Keratinocyte (primary cell): Measurements from ENCODE around the gene CES2. TPM values are rescaled to one million over a fixed set of nuclear protein-coding genes. Genes with fewer than 3 reads are reported as not detected.

Experiments used
- DNase-seq: peaks from one replicate; pipeline ENCODE4 v3.0.0-alpha.2; 2011; ENCODE audit warnings: low read depth, missing footprints, low spot score
- FAIRE-seq: peaks from 2 replicates; lab custom pipeline; 2011; peaks lifted over from hg19 to GRCh38; lab: Jason Lieb, UNC
- H2AFZ ChIP-seq: 2 replicates; pipeline ENCODE4 v1.6.0; 2012; ENCODE audit warnings: low read length, control low read depth, inconsistent platforms; ENCODE audit not compliant: control insufficient read depth
- H3K27ac ChIP-seq: 2 replicates; pipeline ENCODE4 v1.5.1; 2011; ENCODE audit warnings: low read length; ENCODE audit not compliant: control insufficient read depth, insufficient read depth
- H3K27me3 ChIP-seq: 3 replicates; pipeline ENCODE4 v1.6.0; 2011; ENCODE audit warnings: low read length; ENCODE audit not compliant: control insufficient read depth, insufficient read depth; ENCODE audit errors: extremely low read depth
- H3K36me3 ChIP-seq, 2 experiments: 2 replicates in 1 of 2; 3 replicates in 1 of 2; pipeline ENCODE4 v1.5.1; 2011; ENCODE audit warnings: low read length in 2 of 2, mild to moderate bottlenecking in 1 of 2; ENCODE audit not compliant: control insufficient read depth in 2 of 2, insufficient read depth in 2 of 2; ENCODE audit errors: extremely low read depth in 1 of 2
- H3K4me1 ChIP-seq: 3 replicates; pipeline ENCODE4 v1.5.1; 2011; ENCODE audit warnings: low read length; ENCODE audit not compliant: control insufficient read depth, insufficient read depth; ENCODE audit errors: extremely low read depth
- H3K4me2 ChIP-seq: 3 replicates; pipeline ENCODE4 v1.6.0; 2011; ENCODE audit warnings: low read depth, low read length; ENCODE audit not compliant: control insufficient read depth, insufficient read depth; ENCODE audit errors: extremely low read depth
- H3K4me3 ChIP-seq, 3 experiments: fragments of 200-600 bp in 1 of 3; sonication (generic) in 1 of 3; 2 replicates in 2 of 3; 3 replicates in 1 of 3; pipeline ENCODE4 v1.5.1; 2011 to 2016; ENCODE audit warnings: low read length in 3 of 3, mild to moderate bottlenecking in 3 of 3, control low read depth in 2 of 3, inconsistent platforms in 1 of 3, low read depth in 1 of 3, mixed read lengths in 1 of 3, mixed run types in 1 of 3, moderate library complexity in 1 of 3; ENCODE audit not compliant: control insufficient read depth in 2 of 3, insufficient read depth in 2 of 3; ENCODE audit errors: extremely low read depth in 1 of 3
- H3K79me2 ChIP-seq: 2 replicates; pipeline ENCODE4 v1.6.0; 2012; ENCODE audit warnings: low read length; ENCODE audit not compliant: control insufficient read depth, insufficient read depth
- H3K9ac ChIP-seq: 3 replicates; pipeline ENCODE4 v1.6.0; 2011; ENCODE audit warnings: low read length; ENCODE audit not compliant: control insufficient read depth, insufficient read depth; ENCODE audit errors: extremely low read depth
- H3K9me1 ChIP-seq: 3 replicates; pipeline ENCODE4 v1.6.0; 2011; ENCODE audit warnings: low read length; ENCODE audit not compliant: control insufficient read depth, insufficient read depth; ENCODE audit errors: extremely low read depth
- H3K9me3 ChIP-seq: 2 replicates; pipeline ENCODE4 v1.5.1; 2012; ENCODE audit warnings: low read depth, low read length; ENCODE audit not compliant: control insufficient read depth
- H4K20me1 ChIP-seq: 3 replicates; pipeline ENCODE4 v1.6.0; 2011; ENCODE audit warnings: low read length; ENCODE audit not compliant: control insufficient read depth, insufficient read depth; ENCODE audit errors: extremely low read depth
- EZH2 ChIP-seq: IDR thresholded peaks from one replicate; pipeline ENCODE4 v1.6.1; 2012; ENCODE audit warnings: inconsistent platforms, mild to moderate bottlenecking, low read length, moderate library complexity
- dilution Hi-C: fragments of 300-500 bp; cut with MboI; formaldehyde crosslinking; loops from one replicate; pipeline ENCODE4 v1.7.0; 2020; ENCODE audit warnings: low sequenced_read_pairs; ENCODE audit not compliant: extremely low pct_ligation_motif_present
- polyA plus RNA-seq, 5 experiments: library from polyadenylated mRNA; depleted of rRNA in 3 of 5; stranded (reverse) in 3 of 5; stranded (forward) in 1 of 5; unstranded in 1 of 5; fragments of >200 nt; gene quantifications; 1 replicate in 1 of 5; 2 replicates in 3 of 5; 3 replicates in 1 of 5; pipeline versions ENCODE4 v1.2.1 to v1.2.3, GENCODE V29; 2011 to 2012; ENCODE audit warnings: missing spikeins in 2 of 5, low read depth in 1 of 5, low replicate concordance in 1 of 5
- TF ChIP-seq, protein P1 (sequence below), 3 experiments: IDR thresholded peaks in 1 of 3; conservative IDR thresholded peaks in 1 of 3; optimal IDR thresholded peaks in 1 of 3; 2 replicates in 2 of 3; 3 replicates in 1 of 3; pipeline versions ENCODE3 to v1.5.1; 2011; ENCODE audit warnings: low read length in 3 of 3, mild to moderate bottlenecking in 3 of 3, moderate library complexity in 2 of 3, control low read depth in 1 of 3, inconsistent platforms in 1 of 3; ENCODE audit not compliant: insufficient read depth in 2 of 3; ENCODE audit errors: extremely low read depth in 1 of 3

The CES2 gene
- polyA plus RNA-seq, 1 donor (not counting 4 experiments of a cell fraction or from before 2014, with no cell fraction given), result 41.6 TPM

DNA sequence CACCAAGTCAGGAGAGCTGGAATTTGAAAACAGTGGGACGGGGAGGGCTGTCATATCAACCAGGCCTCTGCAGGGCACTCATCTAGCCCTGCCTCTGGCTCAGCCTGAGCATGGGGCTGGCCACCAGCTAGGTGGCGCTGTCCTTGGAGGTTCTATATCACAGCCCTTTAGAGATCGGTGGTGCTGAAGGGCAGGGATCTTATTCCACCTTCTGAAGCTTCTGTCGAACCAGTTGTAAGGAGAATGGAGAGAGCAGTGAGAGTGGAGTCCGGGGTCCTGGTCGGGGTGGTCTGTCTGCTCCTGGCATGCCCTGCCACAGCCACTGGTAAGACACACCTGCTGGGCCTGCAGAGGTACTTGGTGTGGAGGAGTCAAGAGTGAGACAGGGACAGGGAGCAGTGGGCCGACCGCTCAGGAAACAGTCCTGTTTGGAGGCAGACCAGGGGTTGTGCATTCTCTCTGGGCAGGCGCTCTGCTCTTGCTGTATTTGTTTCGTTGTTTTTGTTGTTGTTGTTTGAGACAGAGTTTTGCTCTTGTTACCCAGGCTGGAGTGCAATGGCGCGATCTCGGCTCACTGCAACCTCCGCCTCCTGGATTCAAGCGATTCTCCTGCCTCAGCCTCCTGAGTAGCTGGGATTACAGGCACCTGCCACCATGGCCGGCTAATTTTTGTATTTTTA is 25.9 kb downstream of the CES2 start, which contains the start of gene CES3:
Gene CES3 (plus strand): TSS at position 202 of the 680 bp plus-strand sequence. CDS start 42 bp downstream, at position 244.
- no peak within 1 kb of the TSS for H3K9ac ChIP-seq
- dilution Hi-C loops, result no loop called here
- H3K79me2 ChIP-seq, result no peaks in the 10 kb centered on the region
- DNase-seq, result no peak
- no peaks in the 10 kb centered on the region for H3K27me3 ChIP-seq
- no peak within 1 kb of the TSS for H3K4me2 ChIP-seq
- FAIRE-seq, result peak; percentile 83
- H3K4me1 ChIP-seq, result peaks cover 3% of the 10 kb centered on the region
- no peaks in the 10 kb centered on the region for H3K9me3 ChIP-seq
- H4K20me1 ChIP-seq, result no peaks in the 10 kb centered on the region
- no peak within 1 kb of the TSS for H3K27ac ChIP-seq
- TF ChIP-seq EZH2, result no peak
- TF ChIP-seq, protein P1, sequence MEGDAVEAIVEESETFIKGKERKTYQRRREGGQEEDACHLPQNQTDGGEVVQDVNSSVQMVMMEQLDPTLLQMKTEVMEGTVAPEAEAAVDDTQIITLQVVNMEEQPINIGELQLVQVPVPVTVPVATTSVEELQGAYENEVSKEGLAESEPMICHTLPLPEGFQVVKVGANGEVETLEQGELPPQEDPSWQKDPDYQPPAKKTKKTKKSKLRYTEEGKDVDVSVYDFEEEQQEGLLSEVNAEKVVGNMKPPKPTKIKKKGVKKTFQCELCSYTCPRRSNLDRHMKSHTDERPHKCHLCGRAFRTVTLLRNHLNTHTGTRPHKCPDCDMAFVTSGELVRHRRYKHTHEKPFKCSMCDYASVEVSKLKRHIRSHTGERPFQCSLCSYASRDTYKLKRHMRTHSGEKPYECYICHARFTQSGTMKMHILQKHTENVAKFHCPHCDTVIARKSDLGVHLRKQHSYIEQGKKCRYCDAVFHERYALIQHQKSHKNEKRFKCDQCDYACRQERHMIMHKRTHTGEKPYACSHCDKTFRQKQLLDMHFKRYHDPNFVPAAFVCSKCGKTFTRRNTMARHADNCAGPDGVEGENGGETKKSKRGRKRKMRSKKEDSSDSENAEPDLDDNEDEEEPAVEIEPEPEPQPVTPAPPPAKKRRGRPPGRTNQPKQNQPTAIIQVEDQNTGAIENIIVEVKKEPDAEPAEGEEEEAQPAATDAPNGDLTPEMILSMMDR (optimal IDR thresholded peaks at IDR 0.05 in 1 of 3, IDR thresholded peaks at IDR 0.05 in 1 of 3, conservative IDR thresholded peaks at IDR 0.05 in 1 of 3; ENCODE audit: extremely low read depth in 1 of 3, insufficient read depth in 2 of 3, low read length in 3 of 3), result peak; percentile 85 to 87 (median 86)
- H3K36me3 ChIP-seq, result peaks cover 0 to 1% of the 10 kb centered on the region in 2 experiments
- no peaks in the 10 kb centered on the region for H3K9me1 ChIP-seq
- no peak within 1 kb of the TSS for H2AFZ ChIP-seq
- H3K4me3 ChIP-seq, result no peak within 1 kb of the TSS

DNA sequence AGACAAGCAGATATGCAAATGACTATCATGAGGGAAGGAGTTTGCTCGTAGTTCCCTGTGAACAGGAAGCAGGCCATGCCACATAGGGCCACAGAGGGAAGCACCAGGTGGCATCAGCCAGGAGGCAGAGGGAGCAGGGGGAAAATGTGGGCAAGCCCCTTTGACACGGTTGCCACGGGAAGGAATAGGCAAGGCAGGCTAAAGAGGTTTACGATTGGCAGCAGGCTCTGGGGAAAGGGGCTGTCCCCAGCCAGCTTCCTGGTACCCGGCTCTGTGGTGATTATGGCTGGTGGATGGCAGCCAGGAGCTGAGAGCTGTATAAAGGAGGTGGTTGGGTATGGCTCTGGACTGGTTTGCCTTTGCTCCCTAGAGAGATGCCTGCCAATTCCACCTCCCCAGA is 26.6 kb downstream of the CES2 start:
- DNase-seq, result no peak
- TF ChIP-seq, protein P1 (optimal IDR thresholded peaks at IDR 0.05 in 1 of 3, IDR thresholded peaks at IDR 0.05 in 1 of 3, conservative IDR thresholded peaks at IDR 0.05 in 1 of 3; ENCODE audit: extremely low read depth in 1 of 3, insufficient read depth in 2 of 3, low read length in 3 of 3), result no peak
- no peak for TF ChIP-seq EZH2
- H3K4me1 ChIP-seq, result peaks cover 3% of the 10 kb centered on the region
- no peak for FAIRE-seq
- H3K9ac ChIP-seq, result no peak overlapping the region
- H3K36me3 ChIP-seq, result peaks cover 0 to 1% of the 10 kb centered on the region in 2 experiments
- H4K20me1 ChIP-seq, result no peaks in the 10 kb centered on the region
- no peak overlapping the region for H3K27ac ChIP-seq
- H3K9me1 ChIP-seq, result no peaks in the 10 kb centered on the region
- no peak overlapping the region for H3K4me3 ChIP-seq
- dilution Hi-C loops, result no loop called here
- no peaks in the 10 kb centered on the region for H3K79me2 ChIP-seq
- no peak overlapping the region for H3K4me2 ChIP-seq
- no peaks in the 10 kb centered on the region for H3K27me3 ChIP-seq
- no peaks in the 10 kb centered on the region for H3K9me3 ChIP-seq
- H2AFZ ChIP-seq, result no peak overlapping the region
